ENCODE measurements around the gene TUSC2. TPM values are rescaled to one million over a fixed set of nuclear protein-coding genes. Genes with fewer than 3 reads are reported as not detected.

Gene TUSC2
- total and polyA plus RNA-seq, 8 donors: 10.2 to 21.8 (median 17.4) TPM

- no peak for FAIRE-seq
- H3K36me3 ChIP-seq: no peaks in the 10 kb centered on the region
- peak overlapping the region; percentile 61 to 83 (median 79) for H3K27ac ChIP-seq
- intact Hi-C loops (cut with DNase I): no loop called here
- peak overlapping the region in 3 of 4 donors; percentile 48 to 67 (median 55) for H3K4me3 ChIP-seq
- no peak for ATAC-seq
- no peak for DNase-seq
- H3K27me3 ChIP-seq: no peaks in the 10 kb centered on the region
- 56 to 58% methylated on average over 9 of the region's 9 CpGs for WGBS, 2 donors
- H3K4me1 ChIP-seq: peaks cover 15 to 17% (median 16%) of the 10 kb centered on the region in 3 donors
- H3K9me3 ChIP-seq: no peaks in the 10 kb centered on the region
- no peak for TF ChIP-seq CTCF (IDR thresholded peaks at IDR 0.05)
Observed at GRCh38 chr3:50297896-50298725, 29.9 kb downstream of the TUSC2 start.

- FAIRE-seq (no peak), DNase-seq (peak in 3 of 6 donors; percentile 52 to 84 (median 71)), ATAC-seq (no peak)
- 39 to 57% methylated on average over 2 of the region's 2 CpGs for WGBS, 2 donors
- Histone ChIP-seq H3K9me3 (no peaks in the 10 kb centered on the region), H3K27me3 (no peaks in the 10 kb centered on the region), H3K4me1 (peaks cover 21 to 22% (median 21%) of the 10 kb centered on the region in 3 donors), H3K4me3 (no peak overlapping the region), H3K36me3 (no peaks in the 10 kb centered on the region), H3K27ac (no peak overlapping the region)
- intact Hi-C loops (cut with DNase I): no loop called here
- TF ChIP-seq CTCF (IDR thresholded peaks at IDR 0.05): no peak
Observed at GRCh38 chr3:50297384-50297775, 30.6 kb downstream of the TUSC2 start.

- Histone ChIP-seq H3K4me1 (peaks cover 21 to 22% (median 21%) of the 10 kb centered on the region in 3 donors), H3K9me3 (no peaks in the 10 kb centered on the region), H3K4me3 (no peak overlapping the region), H3K27ac (no peak overlapping the region), H3K36me3 (no peaks in the 10 kb centered on the region), H3K27me3 (no peaks in the 10 kb centered on the region)
- no peak for ATAC-seq
- WGBS, 2 donors: 88 to 89% methylated on average over 18 of the region's 18 CpGs
- TF ChIP-seq CTCF (IDR thresholded peaks at IDR 0.05): no peak
- intact Hi-C loops (cut with DNase I): no loop called here
- DNase-seq: peak in 2 of 6 donors; percentile 31 to 77
- no peak for FAIRE-seq
Observed at GRCh38 chr3:50296721-50297383, 31.2 kb downstream of the TUSC2 start.

GRCh38 chr3:50295553-50296431 is 32.2 kb downstream of the TUSC2 start:
- no peak overlapping the region for H3K27ac ChIP-seq
- TF ChIP-seq CTCF (IDR thresholded peaks at IDR 0.05): no peak
- intact Hi-C loops (cut with DNase I): no loop called here
- DNase-seq: no peak
- no peak for FAIRE-seq
- H3K9me3 ChIP-seq: no peaks in the 10 kb centered on the region
- 87 to 94% methylated on average over 8 of the region's 8 CpGs for WGBS, 2 donors
- ATAC-seq: no peak
- H3K4me3 ChIP-seq: no peak overlapping the region
- peaks cover 21 to 27% (median 21%) of the 10 kb centered on the region in 3 donors for H3K4me1 ChIP-seq
- no peaks in the 10 kb centered on the region for H3K27me3 ChIP-seq
- no peaks in the 10 kb centered on the region for H3K36me3 ChIP-seq

Data from pancreas (tissue), 10 donors.